ENCODE results near the gene PRKG1. TPM values are rescaled to one million over a fixed set of nuclear protein-coding genes. Genes with fewer than 3 reads are reported as not detected.

The PRKG1 gene
- total and polyA plus RNA-seq, 2 of the 4 experiments (the other 2 are of a cell fraction): 3.5 to 18.3 TPM

DNA sequence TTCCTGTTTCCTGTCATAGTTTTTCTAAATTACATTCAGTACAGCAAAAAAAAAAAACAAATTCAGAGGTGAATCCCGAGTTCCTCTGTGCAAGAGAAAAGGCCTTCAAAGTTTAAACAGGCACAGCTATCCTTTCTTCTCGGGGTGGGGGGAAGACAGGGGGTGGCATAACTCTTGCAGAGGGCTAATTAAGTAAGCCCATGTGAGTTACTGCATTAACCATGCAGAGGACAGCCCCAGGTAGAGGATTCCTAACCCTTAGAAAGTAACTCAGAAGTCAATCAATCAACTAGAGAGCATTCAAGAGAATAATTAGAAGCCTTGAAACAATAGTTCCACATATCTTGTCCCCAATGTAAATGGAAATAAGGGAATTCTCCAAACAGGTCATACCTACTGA, 454.2 kb downstream of the PRKG1 start:
- no peak overlapping the region for H3K23ac ChIP-seq (ENCODE audit: low read depth, low read length)
- intact Hi-C loops (cut with micrococcal nuclease): loop anchor here (10.0 kb wide), 2 partner anchors 436 to 464 kb away; no protein-coding TSS in a partner anchor
- H4K91ac ChIP-seq (ENCODE audit: insufficient read depth, low read depth, low read length): no peak overlapping the region
- no peaks in the 10 kb centered on the region; the same call in 1 of the 2 replicates for H4K20me1 ChIP-seq (ENCODE audit: insufficient read depth, low read length)
- no peak overlapping the region for H2BK15ac ChIP-seq (ENCODE audit: low read depth, low read length)
- no CpG with 5 or more reads among the region's 2 CpGs for WGBS, 2 experiments (ENCODE audit: extremely low coverage in 2 of 2, insufficient read length in 1 of 2)
- H4K5ac ChIP-seq (ENCODE audit: low read depth, low read length): no peak overlapping the region
- H3K4me3 ChIP-seq (ENCODE audit: insufficient read depth, low read depth, low read length): no peak overlapping the region
- no peak overlapping the region for H3K56ac ChIP-seq (ENCODE audit: extremely low read depth, insufficient read depth, low read length)
- H3K18ac ChIP-seq (ENCODE audit: low read depth, low read length): no peak overlapping the region
- no peak overlapping the region for H3K14ac ChIP-seq (replicated peaks; ENCODE audit: low read depth, low read length)
- peaks cover 0 to 6% of the 10 kb centered on the region in 2 experiments; a peak in 1 of 4 replicates for H3K79me1 ChIP-seq (ENCODE audit: low read depth in 1 of 2, low read length in 2 of 2)
- no peaks in the 10 kb centered on the region for H3K9me1 ChIP-seq (ENCODE audit: insufficient read depth, low read length)
- CTCF ChIA-PET: interaction anchor here (0.7 kb wide), 1 partner anchor 1124 kb away, joined by 3 read pairs; no protein-coding TSS in a partner anchor
- H2BK5ac ChIP-seq (ENCODE audit: low read depth, low read length, poor library complexity, severe bottlenecking): no peak overlapping the region
- no peaks in the 10 kb centered on the region for H3K9me3 ChIP-seq (ENCODE audit: control insufficient read depth, insufficient read depth, low read length)
- no peak overlapping the region for H2BK20ac ChIP-seq (ENCODE audit: low read depth, low read length)
- H2AK9ac ChIP-seq (replicated peaks; ENCODE audit: low read depth, low read length, poor library complexity): no peak overlapping the region
- no peak overlapping the region for H2AK5ac ChIP-seq (ENCODE audit: low read depth, low read length)
- no peak overlapping the region for H2AFZ ChIP-seq (replicated peaks; ENCODE audit: low read length, poor library complexity)
- dilution Hi-C loops (cut with HindIII; ENCODE audit: low sequenced_read_pairs, unreplicated experiment): no loop called here
- ATAC-seq (ENCODE audit: low read depth) (no peak), DNase-seq (no peak)
- no peak overlapping the region for H3K9ac ChIP-seq (ENCODE audit: low read depth, low read length)
- H3K4me1 ChIP-seq (ENCODE audit: control insufficient read depth, insufficient read depth, low read length): peaks cover 6% of the 10 kb centered on the region
- no peak overlapping the region for H2BK120ac ChIP-seq (ENCODE audit: low read depth, low read length)
- in situ Hi-C loops (cut with MboI; ENCODE audit: low sequenced_read_pairs): no loop called here
- H3K4ac ChIP-seq (ENCODE audit: low read depth, low read length): no peak overlapping the region
- H3K4me2 ChIP-seq (ENCODE audit: low read depth, low read length): no peak overlapping the region
- H3K27ac ChIP-seq (ENCODE audit: insufficient read depth, low read length): no peak overlapping the region
- H4K8ac ChIP-seq (ENCODE audit: low read depth in 2 of 2, low read length in 2 of 2): no peak overlapping the region
- BruUV-seq (replicated peaks): no TSS peak
- H3K27me3 ChIP-seq (ENCODE audit: control insufficient read depth, insufficient read depth, low read length): no peaks in the 10 kb centered on the region
- POLR2A ChIA-PET (ENCODE audit: unreplicated experiment): interaction anchor here (0.7 kb wide), 1 partner anchor 115 kb away, joined by 9 read pairs; no protein-coding TSS in a partner anchor
- no peak for TF ChIP-seq RCOR1 (IDR thresholded peaks at IDR 0.05; ENCODE audit: insufficient replicate concordance, low read length)
- TF ChIP-seq NFE2L2 (IDR thresholded peaks at IDR 0.05; ENCODE audit: low read depth, low read length): no peak
- no peak for TF ChIP-seq CHD1 (IDR thresholded peaks at IDR 0.05; ENCODE audit: low read depth, low read length)
- no peak for TF ChIP-seq MXI1 (IDR thresholded peaks at IDR 0.05; ENCODE audit: borderline replicate concordance, low read depth, low read length)
- no peak for TF ChIP-seq POLR2A (IDR thresholded peaks at IDR 0.05; ENCODE audit: low read depth, low read length)
- TF ChIP-seq CEBPB (IDR thresholded peaks at IDR 0.05; ENCODE audit: low read depth, low read length): no peak
- no peak for TF ChIP-seq USF2 (IDR thresholded peaks at IDR 0.05; ENCODE audit: low read depth, low read length)
- TF ChIP-seq, protein P1, sequence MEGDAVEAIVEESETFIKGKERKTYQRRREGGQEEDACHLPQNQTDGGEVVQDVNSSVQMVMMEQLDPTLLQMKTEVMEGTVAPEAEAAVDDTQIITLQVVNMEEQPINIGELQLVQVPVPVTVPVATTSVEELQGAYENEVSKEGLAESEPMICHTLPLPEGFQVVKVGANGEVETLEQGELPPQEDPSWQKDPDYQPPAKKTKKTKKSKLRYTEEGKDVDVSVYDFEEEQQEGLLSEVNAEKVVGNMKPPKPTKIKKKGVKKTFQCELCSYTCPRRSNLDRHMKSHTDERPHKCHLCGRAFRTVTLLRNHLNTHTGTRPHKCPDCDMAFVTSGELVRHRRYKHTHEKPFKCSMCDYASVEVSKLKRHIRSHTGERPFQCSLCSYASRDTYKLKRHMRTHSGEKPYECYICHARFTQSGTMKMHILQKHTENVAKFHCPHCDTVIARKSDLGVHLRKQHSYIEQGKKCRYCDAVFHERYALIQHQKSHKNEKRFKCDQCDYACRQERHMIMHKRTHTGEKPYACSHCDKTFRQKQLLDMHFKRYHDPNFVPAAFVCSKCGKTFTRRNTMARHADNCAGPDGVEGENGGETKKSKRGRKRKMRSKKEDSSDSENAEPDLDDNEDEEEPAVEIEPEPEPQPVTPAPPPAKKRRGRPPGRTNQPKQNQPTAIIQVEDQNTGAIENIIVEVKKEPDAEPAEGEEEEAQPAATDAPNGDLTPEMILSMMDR (conservative IDR thresholded peaks at IDR 0.05; ENCODE audit: low read depth, low read length): no peak
- TF ChIP-seq MAZ (IDR thresholded peaks at IDR 0.05; ENCODE audit: borderline replicate concordance, low read depth, low read length): no peak
- H3K36me3 ChIP-seq (ENCODE audit: control insufficient read depth, insufficient read depth, low read length): no peaks in the 10 kb centered on the region
